ENCODE data around the gene RMRP. TPM values are rescaled to one million over a fixed set of nuclear protein-coding genes. Genes with fewer than 3 reads are reported as not detected.
"Not testable (repeated sequence)": the region's sequence is repeated elsewhere in the genome, so short reads cannot be mapped to it uniquely, and the experiment has no call there.

The RMRP gene
- total and polyA plus RNA-seq, 2 of the 4 experiments (the other 2 are of a cell fraction), result 39.7 to 13,690 TPM

DNA sequence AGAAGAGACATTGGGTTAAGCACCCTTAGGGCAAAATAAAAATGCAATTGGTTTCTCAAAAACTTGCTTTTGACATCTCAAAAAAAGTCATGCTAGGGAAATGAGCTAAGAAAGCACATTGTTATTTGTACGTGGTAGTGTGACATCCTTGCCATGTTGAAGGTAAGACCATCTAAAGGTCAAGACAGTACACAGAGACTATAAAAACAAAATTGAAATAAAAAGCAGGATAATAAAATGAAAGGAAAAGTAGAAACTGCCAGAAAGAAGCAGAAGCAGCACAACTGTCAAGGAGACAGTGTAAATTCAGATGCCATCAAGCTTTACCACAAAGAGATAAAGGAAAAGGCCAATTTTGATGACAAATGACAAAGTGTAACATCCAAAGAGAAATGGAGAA is 18.6 kb downstream of the RMRP start:
- H3K23ac ChIP-seq (ENCODE audit: low read depth, low read length); H3K27ac ChIP-seq (ENCODE audit: insufficient read depth, low read length); dilution Hi-C loops (cut with HindIII; ENCODE audit: low sequenced_read_pairs, unreplicated experiment); H4K91ac ChIP-seq (ENCODE audit: insufficient read depth, low read depth, low read length); H3K9me3 ChIP-seq (ENCODE audit: control insufficient read depth, insufficient read depth, low read length); H3K4me3 ChIP-seq (ENCODE audit: insufficient read depth, low read depth, low read length); H2AFZ ChIP-seq (replicated peaks; ENCODE audit: low read length, poor library complexity); H3K9me1 ChIP-seq (ENCODE audit: insufficient read depth, low read length); H2BK120ac ChIP-seq (ENCODE audit: low read depth, low read length); H4K5ac ChIP-seq (ENCODE audit: low read depth, low read length); H3K14ac ChIP-seq (replicated peaks; ENCODE audit: low read depth, low read length); H3K56ac ChIP-seq (ENCODE audit: extremely low read depth, insufficient read depth, low read length); ATAC-seq (ENCODE audit: low read depth); H2AK5ac ChIP-seq (ENCODE audit: low read depth, low read length); BruUV-seq (replicated peaks); H3K27me3 ChIP-seq (ENCODE audit: control insufficient read depth, insufficient read depth, low read length); H3K36me3 ChIP-seq (ENCODE audit: control insufficient read depth, insufficient read depth, low read length); intact Hi-C loops (cut with micrococcal nuclease); H3K4me2 ChIP-seq (ENCODE audit: low read depth, low read length); in situ Hi-C loops (cut with MboI; ENCODE audit: low sequenced_read_pairs); POLR2A ChIA-PET (ENCODE audit: unreplicated experiment); H3K79me1 ChIP-seq (ENCODE audit: low read depth in 1 of 2, low read length in 2 of 2); H3K4ac ChIP-seq (ENCODE audit: low read depth, low read length); DNase-seq; H2AK9ac ChIP-seq (replicated peaks; ENCODE audit: low read depth, low read length, poor library complexity); H2BK20ac ChIP-seq (ENCODE audit: low read depth, low read length); H2BK15ac ChIP-seq (ENCODE audit: low read depth, low read length); H4K8ac ChIP-seq (ENCODE audit: low read depth in 2 of 2, low read length in 2 of 2); H3K18ac ChIP-seq (ENCODE audit: low read depth, low read length); H2BK5ac ChIP-seq (ENCODE audit: low read depth, low read length, poor library complexity, severe bottlenecking); H3K9ac ChIP-seq (ENCODE audit: low read depth, low read length); H4K20me1 ChIP-seq (ENCODE audit: insufficient read depth, low read length); H3K4me1 ChIP-seq (ENCODE audit: control insufficient read depth, insufficient read depth, low read length): not testable (repeated sequence)
- CTCF ChIA-PET, result interaction anchor here (1.0 kb wide), 1 partner anchor 10 kb away, joined by 3 read pairs; no protein-coding TSS in a partner anchor
- whole genome bisulfite sequencing, 2 experiments (ENCODE audit: extremely low coverage in 2 of 2, insufficient read length in 1 of 2), result no CpG with 5 or more reads among the region's 1 CpG

DNA sequence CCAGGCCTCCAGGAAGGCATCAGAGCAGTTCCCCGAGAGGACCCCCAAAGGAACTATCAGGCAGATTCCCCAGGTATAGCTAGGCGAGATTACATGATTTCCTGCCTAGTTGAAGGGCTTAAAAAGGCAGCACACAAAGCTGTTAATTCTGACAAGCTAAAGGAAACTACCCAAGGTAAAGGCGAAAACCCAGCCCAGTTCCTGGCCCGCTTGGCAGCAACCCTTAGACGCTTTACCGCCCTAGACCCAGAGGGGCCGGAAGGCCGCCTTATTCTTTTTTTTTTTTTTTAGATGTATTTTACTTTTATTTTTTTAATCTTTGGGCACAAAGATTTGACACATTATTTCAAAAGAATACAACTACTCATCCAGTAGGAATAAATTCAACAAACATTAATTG is 19.1 kb downstream of the RMRP start:
- H3K36me3 ChIP-seq (ENCODE audit: control insufficient read depth, insufficient read depth, low read length); H4K5ac ChIP-seq (ENCODE audit: low read depth, low read length); H3K9me1 ChIP-seq (ENCODE audit: insufficient read depth, low read length); H2AK9ac ChIP-seq (replicated peaks; ENCODE audit: low read depth, low read length, poor library complexity); intact Hi-C loops (cut with micrococcal nuclease); H3K4me1 ChIP-seq (ENCODE audit: control insufficient read depth, insufficient read depth, low read length); H4K20me1 ChIP-seq (ENCODE audit: insufficient read depth, low read length); H4K91ac ChIP-seq (ENCODE audit: insufficient read depth, low read depth, low read length); H2BK120ac ChIP-seq (ENCODE audit: low read depth, low read length); H3K56ac ChIP-seq (ENCODE audit: extremely low read depth, insufficient read depth, low read length); in situ Hi-C loops (cut with MboI; ENCODE audit: low sequenced_read_pairs); H3K27me3 ChIP-seq (ENCODE audit: control insufficient read depth, insufficient read depth, low read length); H3K9ac ChIP-seq (ENCODE audit: low read depth, low read length); H3K23ac ChIP-seq (ENCODE audit: low read depth, low read length); BruUV-seq (replicated peaks); H3K27ac ChIP-seq (ENCODE audit: insufficient read depth, low read length); H2BK5ac ChIP-seq (ENCODE audit: low read depth, low read length, poor library complexity, severe bottlenecking); H4K8ac ChIP-seq (ENCODE audit: low read depth in 2 of 2, low read length in 2 of 2); H3K4ac ChIP-seq (ENCODE audit: low read depth, low read length); H2BK15ac ChIP-seq (ENCODE audit: low read depth, low read length); dilution Hi-C loops (cut with HindIII; ENCODE audit: low sequenced_read_pairs, unreplicated experiment); H3K79me1 ChIP-seq (ENCODE audit: low read depth in 1 of 2, low read length in 2 of 2); H2AFZ ChIP-seq (replicated peaks; ENCODE audit: low read length, poor library complexity); H3K14ac ChIP-seq (replicated peaks; ENCODE audit: low read depth, low read length); POLR2A ChIA-PET (ENCODE audit: unreplicated experiment); DNase-seq; H2AK5ac ChIP-seq (ENCODE audit: low read depth, low read length); H3K9me3 ChIP-seq (ENCODE audit: control insufficient read depth, insufficient read depth, low read length); H3K4me3 ChIP-seq (ENCODE audit: insufficient read depth, low read depth, low read length); H3K4me2 ChIP-seq (ENCODE audit: low read depth, low read length); H3K18ac ChIP-seq (ENCODE audit: low read depth, low read length); H2BK20ac ChIP-seq (ENCODE audit: low read depth, low read length); ATAC-seq (ENCODE audit: low read depth): not testable (repeated sequence)
- no CpG with 5 or more reads among the region's 8 CpGs for WGBS, 2 experiments (ENCODE audit: extremely low coverage in 2 of 2, insufficient read length in 1 of 2)
- CTCF ChIA-PET, result interaction anchor here (1.0 kb wide), 1 partner anchor 10 kb away, joined by 3 read pairs; no protein-coding TSS in a partner anchor
